ENCODE results near the gene SLX4IP.

DNA sequence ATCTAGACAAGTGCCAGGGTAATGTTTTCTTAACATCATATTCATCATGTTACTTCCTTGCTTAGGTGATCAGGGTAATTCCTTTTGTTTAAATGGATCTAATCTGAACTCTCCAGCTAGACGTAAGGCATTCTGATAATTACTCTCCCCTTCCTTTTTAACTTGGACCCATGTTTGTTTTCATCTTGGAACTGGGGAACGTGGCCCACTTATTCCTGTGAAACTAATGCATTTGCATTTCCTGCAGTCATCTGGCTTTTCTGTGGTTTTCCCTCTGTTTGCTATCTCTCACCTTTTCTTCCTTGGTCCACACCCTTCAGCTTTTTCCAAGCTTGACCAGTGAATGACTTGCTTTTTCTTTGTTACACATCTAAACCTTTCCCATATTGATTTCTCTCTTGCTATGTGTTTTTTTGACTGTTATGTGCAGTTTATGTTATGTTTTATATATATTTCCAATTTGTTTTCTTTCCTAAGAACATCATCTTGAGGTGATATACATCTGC, 33.3 kb downstream of the SLX4IP start:
- no peak for TF ChIP-seq DNMT1 (CRISPR knock-in tag; IDR thresholded peaks at IDR 0.05)
- no peak for TF ChIP-seq ZNF431 (CRISPR knock-in tag; IDR thresholded peaks at IDR 0.05; ENCODE audit: borderline replicate concordance, low read depth)
- TF ChIP-seq, protein P1, sequence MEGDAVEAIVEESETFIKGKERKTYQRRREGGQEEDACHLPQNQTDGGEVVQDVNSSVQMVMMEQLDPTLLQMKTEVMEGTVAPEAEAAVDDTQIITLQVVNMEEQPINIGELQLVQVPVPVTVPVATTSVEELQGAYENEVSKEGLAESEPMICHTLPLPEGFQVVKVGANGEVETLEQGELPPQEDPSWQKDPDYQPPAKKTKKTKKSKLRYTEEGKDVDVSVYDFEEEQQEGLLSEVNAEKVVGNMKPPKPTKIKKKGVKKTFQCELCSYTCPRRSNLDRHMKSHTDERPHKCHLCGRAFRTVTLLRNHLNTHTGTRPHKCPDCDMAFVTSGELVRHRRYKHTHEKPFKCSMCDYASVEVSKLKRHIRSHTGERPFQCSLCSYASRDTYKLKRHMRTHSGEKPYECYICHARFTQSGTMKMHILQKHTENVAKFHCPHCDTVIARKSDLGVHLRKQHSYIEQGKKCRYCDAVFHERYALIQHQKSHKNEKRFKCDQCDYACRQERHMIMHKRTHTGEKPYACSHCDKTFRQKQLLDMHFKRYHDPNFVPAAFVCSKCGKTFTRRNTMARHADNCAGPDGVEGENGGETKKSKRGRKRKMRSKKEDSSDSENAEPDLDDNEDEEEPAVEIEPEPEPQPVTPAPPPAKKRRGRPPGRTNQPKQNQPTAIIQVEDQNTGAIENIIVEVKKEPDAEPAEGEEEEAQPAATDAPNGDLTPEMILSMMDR (CRISPR knock-in tag; IDR thresholded peaks at IDR 0.05): no peak
- no peak for TF ChIP-seq KDM5B (CRISPR knock-in tag; IDR thresholded peaks at IDR 0.05; ENCODE audit: borderline replicate concordance)
- TF ChIP-seq, protein P2, sequence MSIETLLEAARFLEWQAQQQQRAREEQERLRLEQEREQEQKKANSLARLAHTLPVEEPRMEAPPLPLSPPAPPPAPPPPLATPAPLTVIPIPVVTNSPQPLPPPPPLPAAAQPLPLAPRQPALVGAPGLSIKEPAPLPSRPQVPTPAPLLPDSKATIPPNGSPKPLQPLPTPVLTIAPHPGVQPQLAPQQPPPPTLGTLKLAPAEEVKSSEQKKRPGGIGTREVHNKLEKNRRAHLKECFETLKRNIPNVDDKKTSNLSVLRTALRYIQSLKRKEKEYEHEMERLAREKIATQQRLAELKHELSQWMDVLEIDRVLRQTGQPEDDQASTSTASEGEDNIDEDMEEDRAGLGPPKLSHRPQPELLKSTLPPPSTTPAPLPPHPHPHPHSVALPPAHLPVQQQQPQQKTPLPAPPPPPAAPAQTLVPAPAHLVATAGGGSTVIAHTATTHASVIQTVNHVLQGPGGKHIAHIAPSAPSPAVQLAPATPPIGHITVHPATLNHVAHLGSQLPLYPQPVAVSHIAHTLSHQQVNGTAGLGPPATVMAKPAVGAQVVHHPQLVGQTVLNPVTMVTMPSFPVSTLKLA (IDR thresholded peaks at IDR 0.05): no peak
- TF ChIP-seq, protein P3, sequence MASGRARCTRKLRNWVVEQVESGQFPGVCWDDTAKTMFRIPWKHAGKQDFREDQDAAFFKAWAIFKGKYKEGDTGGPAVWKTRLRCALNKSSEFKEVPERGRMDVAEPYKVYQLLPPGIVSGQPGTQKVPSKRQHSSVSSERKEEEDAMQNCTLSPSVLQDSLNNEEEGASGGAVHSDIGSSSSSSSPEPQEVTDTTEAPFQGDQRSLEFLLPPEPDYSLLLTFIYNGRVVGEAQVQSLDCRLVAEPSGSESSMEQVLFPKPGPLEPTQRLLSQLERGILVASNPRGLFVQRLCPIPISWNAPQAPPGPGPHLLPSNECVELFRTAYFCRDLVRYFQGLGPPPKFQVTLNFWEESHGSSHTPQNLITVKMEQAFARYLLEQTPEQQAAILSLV (CRISPR knock-in tag; IDR thresholded peaks at IDR 0.05; ENCODE audit: borderline replicate concordance): no peak
- TF ChIP-seq, protein P4, sequence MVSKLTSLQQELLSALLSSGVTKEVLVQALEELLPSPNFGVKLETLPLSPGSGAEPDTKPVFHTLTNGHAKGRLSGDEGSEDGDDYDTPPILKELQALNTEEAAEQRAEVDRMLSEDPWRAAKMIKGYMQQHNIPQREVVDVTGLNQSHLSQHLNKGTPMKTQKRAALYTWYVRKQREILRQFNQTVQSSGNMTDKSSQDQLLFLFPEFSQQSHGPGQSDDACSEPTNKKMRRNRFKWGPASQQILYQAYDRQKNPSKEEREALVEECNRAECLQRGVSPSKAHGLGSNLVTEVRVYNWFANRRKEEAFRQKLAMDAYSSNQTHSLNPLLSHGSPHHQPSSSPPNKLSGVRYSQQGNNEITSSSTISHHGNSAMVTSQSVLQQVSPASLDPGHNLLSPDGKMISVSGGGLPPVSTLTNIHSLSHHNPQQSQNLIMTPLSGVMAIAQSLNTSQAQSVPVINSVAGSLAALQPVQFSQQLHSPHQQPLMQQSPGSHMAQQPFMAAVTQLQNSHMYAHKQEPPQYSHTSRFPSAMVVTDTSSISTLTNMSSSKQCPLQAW (CRISPR knock-in tag; IDR thresholded peaks at IDR 0.05): no peak
- TF ChIP-seq, protein P5, sequence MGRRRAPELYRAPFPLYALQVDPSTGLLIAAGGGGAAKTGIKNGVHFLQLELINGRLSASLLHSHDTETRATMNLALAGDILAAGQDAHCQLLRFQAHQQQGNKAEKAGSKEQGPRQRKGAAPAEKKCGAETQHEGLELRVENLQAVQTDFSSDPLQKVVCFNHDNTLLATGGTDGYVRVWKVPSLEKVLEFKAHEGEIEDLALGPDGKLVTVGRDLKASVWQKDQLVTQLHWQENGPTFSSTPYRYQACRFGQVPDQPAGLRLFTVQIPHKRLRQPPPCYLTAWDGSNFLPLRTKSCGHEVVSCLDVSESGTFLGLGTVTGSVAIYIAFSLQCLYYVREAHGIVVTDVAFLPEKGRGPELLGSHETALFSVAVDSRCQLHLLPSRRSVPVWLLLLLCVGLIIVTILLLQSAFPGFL (CRISPR knock-in tag; IDR thresholded peaks at IDR 0.05): no peak
- no peak for TF ChIP-seq ZNF713 (CRISPR knock-in tag; IDR thresholded peaks at IDR 0.05)
